GM21619 (cell line): ENCODE measurements around the gene TMEM145.

Experiments used
- ATAC-seq: cut with Tn5 transposase; IDR thresholded peaks from one replicate; pipeline ENCODE4 v1.9.1; 2021; ENCODE audit not compliant: unreplicated experiment

Gene TMEM145

DNA sequence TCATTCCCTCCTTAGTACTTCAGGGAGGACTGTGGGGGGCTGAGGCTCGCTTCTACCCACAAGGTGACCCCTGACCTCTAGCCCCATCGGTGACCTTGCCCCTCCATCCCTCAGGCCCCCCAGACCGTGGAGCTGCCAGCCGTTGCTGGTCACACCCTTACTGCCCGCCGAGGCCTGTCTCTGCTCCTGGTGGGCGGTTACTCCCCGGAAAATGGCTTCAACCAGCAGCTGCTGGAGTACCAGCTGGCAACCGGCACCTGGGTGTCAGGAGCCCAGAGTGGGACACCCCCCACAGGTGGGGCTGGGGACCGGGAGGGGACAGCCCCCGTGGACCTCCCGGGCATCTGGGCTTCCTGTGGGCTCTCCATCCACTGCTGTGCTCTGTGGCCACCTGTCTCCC, 44.2 kb downstream of the TMEM145 start:
- ATAC-seq, result no peak

DNA sequence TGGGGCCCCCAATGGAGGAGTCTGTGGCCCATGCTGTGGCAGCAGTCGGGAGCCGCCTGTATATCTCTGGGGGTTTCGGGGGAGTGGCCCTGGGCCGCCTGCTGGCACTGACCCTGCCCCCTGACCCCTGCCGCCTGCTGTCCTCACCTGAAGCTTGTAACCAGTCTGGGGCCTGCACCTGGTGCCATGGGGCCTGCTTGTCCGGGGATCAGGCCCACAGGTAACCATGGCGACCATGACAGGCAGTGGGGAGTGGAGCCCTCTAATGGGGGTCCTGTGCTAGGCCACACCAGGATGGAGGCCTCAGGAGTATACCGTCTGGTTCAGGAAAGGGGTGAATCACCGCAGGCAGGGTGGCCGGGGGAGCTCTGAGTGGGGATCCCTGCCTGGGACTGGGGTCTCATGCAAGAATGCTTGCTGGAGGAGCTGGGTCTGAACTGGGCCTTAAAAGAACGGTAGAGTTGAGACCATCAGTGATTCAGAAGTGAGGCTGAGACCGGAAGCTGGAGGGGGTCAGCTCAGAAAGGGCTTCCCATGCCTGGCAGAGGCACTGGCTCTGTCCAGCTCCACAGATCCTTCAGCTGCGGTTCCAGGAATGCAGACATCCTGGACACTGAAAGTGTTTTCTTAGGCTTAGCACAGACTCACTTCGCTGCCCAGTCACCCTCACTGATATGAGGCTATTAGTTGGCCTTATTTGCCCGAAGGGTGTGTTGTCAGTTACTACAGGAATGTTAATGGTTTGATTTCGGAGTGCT, 47.9 kb downstream of the TMEM145 start:
- no peak for ATAC-seq

DNA sequence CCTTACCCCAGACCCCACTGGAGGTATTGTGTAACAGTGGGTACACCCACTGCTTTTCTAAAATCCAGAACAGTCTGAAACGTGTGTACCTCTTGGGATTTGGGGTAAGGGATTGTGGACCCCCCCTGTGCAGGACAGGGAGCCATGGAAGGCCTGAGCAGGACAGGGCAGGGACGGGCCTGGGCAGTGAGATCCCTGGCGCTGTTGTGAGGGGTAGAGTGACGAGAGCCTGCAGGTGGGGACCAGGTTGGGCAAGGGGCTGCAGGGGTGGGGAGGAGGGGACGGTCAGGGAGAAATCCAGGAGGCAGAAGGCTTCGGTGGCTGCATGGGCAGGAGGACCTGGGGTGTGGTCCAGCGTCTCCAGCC, 48.4 kb downstream of the TMEM145 start:
- ATAC-seq, result no peak

DNA sequence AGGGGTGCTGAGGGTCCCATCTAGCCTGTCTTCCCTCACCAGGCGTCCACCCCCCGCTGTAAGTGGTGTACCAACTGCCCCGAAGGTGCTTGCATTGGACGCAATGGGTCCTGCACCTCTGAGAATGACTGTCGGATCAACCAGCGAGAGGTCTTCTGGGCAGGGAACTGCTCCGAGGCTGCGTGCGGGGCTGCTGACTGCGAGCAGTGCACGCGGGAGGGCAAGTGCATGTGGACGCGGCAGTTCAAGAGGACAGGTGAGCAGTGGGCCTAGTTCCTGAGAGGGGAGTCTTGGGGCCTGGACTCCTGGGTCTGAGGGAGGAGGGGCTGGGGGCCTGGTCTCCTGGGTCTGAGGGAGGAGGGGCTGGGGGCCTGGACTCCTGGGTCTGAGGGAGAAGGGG, 49.2 kb downstream of the TMEM145 start:
- no peak for ATAC-seq

DNA sequence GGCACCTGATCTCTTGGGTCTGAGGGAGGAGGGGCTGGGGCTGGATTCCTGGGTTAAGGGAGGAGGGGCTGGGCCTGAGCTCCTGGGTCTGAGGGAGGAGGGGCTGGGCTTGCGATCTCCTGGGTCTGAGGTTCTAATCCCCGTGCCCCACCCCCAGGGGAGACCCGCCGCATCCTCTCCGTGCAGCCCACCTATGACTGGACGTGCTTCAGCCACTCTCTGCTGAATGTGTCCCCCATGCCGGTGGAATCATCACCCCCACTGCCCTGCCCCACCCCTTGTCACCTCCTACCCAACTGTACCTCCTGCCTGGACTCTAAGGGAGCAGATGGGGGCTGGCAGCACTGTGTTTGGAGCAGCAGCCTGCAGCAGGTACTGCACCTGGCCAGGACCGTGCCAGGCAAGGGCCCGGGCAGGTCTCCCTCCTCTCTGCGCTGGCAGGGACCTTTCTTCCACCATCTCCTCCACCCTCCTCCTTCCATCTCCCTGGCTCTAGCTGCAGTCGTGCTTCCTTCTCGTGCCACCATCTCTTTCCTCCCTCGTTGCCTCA, 49.9 kb downstream of the TMEM145 start:
- no peak for ATAC-seq

DNA sequence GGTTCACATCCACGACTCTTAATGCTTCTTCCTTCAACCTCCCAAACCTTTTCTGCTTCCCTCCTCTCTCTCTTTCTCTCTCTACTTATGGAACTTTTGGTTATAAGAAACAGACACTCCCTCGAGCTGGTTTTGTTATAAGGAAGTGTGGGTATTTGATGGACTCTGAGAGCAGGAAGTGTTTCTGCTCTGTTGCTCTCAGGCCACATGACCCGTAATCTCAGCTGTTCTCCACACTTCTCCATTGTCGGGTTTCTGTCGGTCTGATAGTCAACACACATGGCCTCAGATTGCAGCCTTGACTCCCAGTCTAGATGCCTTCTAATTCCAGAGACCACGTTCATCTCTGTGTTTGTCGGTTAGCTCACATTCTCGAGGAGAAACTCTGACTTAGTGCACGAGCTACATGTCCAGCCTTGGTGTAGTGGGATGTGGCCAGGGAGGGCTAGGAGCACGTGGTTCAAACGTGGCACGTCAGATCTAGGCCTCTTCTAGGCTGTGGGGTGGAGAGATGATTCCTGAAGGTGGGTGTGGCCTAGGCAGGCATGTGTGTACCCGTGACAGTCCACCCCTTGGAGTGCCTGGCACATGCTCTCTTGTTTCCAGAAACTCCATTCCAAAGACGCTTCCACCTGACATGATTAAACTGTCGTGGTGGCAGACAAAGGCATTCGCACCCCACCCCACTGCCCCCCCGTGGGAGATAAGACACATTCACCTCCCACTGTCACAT, 50.7 kb downstream of the TMEM145 start:
- ATAC-seq, result no peak

DNA sequence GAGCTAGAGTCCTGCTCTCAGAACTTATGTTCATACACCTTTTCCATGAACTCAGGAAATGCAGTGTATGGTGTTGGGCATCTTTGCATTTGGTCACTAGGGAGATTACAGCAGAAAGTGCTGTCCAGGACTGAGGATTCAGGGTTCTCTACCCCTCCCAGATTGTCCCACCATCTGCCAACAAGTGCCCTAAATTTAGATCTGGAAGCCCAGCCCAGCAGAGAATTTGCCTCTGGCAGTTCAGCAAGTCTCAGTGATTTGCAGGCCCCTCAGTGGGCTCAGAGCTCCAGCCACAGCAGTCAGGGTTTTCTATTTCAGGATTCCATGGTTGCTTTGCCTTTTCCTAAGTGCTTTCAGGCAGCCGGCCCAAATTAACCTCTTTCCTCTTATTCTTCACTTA, 53.6 kb downstream of the TMEM145 start:
- no peak for ATAC-seq

DNA sequence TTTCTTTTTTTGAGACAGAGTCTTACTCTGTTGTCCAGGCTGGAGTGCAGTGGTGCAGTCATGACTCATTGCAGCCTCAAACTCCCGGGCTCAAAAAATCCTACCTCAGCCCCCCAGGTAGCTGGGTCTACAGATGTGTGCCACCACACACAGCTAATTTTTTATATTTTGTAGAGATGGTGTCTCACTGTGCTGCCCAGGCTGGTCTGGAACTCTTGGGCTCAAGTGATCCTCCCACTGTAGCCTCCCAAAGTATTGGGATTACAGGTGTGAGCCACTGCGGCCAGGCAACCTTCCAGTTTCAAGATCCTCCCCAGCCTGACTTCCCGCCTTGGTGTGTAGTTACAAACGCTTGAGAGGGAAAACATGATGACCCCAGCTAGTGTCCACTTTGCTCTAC, 54.8 kb downstream of the TMEM145 start:
- no peak for ATAC-seq

DNA sequence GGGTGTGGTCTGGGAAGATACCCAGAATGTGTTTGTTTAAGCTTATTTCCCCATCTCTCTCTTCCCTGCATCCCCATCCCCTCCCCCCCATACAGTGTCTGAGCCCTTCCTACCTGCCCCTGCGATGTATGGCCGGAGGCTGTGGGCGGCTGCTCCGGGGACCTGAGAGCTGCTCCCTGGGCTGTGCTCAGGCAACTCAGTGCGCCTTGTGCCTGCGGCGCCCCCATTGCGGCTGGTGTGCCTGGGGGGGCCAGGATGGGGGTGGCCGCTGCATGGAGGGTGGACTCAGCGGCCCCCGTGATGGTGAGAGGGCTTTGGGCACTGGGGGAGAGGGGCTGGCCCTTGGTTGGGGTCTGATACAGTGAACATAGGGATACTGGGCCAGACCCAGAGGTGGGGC, 55.3 kb downstream of the TMEM145 start:
- ATAC-seq, result no peak

DNA sequence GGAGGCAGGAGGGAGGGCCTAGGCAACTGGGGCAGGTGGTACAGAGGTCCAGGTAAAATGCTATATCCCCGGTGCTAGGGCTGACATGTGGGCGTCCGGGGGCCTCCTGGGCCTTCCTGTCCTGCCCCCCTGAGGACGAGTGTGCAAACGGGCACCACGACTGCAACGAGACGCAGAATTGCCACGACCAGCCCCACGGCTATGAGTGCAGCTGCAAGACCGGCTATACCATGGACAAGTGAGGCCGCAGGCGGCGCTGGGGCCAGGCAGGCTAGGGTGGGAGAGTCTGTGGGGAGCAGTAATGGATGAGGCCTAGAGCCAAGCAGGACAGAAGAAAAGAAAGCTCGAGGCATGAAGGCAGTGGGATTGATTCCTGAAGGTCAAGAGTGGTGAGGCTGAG, 55.7 kb downstream of the TMEM145 start:
- no peak for ATAC-seq

DNA sequence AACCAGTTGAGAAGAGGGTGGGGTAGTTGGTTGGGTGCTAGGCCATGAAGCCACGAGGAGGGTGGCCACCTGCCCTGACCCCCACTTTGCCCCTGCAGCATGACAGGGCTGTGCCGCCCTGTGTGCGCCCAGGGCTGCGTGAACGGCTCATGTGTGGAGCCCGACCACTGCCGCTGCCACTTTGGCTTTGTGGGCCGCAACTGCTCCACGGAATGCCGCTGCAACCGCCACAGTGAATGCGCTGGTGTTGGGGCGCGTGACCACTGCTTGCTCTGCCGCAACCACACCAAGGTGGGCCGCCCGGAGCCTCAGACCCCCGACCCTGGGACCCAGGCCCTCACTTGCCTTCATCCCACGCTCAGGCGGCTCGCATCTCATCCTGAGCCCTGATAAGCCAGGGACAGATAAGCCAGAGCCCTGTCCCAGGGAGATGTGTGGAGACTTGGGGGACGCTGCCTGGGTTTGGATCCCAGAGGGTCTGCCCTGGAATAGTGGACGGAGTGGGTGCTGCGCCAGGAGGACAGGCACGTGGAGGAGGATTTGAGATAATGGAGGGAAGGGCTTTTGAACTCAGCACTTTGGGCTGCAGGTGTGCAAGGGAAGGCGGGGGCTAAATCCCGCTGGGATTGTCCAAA, 56.4 kb downstream of the TMEM145 start:
- no peak for ATAC-seq

DNA sequence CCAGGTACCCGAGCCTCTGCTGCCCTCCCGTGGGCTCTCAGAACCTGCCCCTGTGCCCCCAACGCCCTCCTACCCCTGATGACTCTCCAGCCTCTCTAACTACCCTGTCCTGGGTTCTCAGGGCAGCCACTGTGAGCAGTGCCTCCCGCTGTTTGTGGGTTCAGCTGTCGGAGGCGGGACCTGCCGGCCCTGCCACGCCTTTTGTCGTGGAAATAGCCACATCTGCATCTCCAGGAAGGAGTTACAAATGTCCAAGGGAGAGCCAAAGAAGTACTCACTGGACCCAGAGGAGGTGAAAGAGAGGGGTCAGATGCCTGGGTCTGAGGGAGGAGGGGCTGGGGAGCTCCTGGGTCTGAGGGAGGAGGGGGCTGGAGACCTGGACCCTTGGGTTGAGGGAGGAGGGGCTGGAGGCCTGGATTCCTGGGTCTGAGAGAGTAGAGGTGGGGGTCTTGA, 57.0 kb downstream of the TMEM145 start:
- ATAC-seq, result no peak

DNA sequence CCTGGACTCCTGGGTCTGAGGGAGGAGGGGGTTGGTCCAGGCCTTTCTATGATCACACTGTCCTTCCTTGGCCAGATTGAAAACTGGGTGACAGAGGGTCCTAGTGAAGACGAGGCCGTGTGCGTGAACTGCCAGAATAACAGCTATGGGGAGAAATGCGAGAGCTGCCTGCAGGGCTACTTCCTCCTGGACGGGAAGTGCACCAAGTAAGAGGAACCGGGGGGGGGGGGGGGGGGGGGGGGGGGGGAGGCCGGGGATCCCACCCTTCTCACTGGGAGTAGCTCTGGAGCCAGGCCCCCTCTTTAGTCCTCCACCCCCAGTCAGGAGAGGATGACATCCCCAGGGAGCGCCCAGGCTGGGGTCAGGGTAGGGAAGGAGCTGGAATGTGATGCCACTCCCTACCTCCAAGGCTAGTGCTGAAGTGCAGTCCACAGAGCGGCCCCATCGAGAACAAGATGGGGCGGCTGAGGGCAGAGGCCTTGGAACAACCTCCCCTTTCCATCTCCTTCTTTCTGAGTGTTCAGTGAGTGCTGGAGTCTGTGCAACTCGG, 57.6 kb downstream of the TMEM145 start:
- no peak for ATAC-seq
